Tibial nerve (tissue), 3 donors: ENCODE data around the gene SLC24A3.

Experiments used
- POLR2A ChIP-seq, 2 donors: fragments of 450-650 bp; IDR thresholded peaks; one replicate each; pipeline ENCODE4 v1.6.1; 2017; ENCODE audit warnings: antibody characterized with exemption in 2 of 2, mild to moderate bottlenecking in 2 of 2, moderate library complexity in 2 of 2
- TF ChIP-seq, protein P1 (sequence below), 5 experiments: fragments of 200-600 bp in 3 of 5; fragments of 450-650 bp in 2 of 5; sonication (generic) in 3 of 5; IDR thresholded peaks; one replicate each; pipeline ENCODE4 v1.5.1; 2016 to 2019; ENCODE audit warnings: antibody characterized with exemption in 5 of 5, mild to moderate bottlenecking in 3 of 5, moderate library complexity in 2 of 5

DNA sequence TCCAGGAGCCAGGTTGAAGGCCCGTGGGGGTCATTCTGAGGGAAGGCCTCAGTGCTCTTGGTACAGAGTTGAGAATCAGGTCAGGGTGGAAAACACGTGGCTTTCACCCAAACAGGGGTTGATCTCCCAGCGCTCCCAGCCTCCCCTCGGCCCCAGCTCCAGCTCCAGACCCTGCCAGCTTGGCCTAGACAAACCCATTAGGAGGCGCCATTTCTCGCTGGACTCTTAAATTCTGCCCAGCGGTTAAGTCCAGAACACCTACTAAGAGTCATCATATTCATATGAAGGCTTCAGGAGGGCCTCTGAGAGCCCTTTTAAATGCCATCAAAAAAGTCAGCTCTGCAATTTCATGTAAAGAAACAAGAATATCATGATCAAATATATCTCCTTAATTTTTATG, 387.6 kb downstream of the SLC24A3 start:
- TF ChIP-seq, protein P1, sequence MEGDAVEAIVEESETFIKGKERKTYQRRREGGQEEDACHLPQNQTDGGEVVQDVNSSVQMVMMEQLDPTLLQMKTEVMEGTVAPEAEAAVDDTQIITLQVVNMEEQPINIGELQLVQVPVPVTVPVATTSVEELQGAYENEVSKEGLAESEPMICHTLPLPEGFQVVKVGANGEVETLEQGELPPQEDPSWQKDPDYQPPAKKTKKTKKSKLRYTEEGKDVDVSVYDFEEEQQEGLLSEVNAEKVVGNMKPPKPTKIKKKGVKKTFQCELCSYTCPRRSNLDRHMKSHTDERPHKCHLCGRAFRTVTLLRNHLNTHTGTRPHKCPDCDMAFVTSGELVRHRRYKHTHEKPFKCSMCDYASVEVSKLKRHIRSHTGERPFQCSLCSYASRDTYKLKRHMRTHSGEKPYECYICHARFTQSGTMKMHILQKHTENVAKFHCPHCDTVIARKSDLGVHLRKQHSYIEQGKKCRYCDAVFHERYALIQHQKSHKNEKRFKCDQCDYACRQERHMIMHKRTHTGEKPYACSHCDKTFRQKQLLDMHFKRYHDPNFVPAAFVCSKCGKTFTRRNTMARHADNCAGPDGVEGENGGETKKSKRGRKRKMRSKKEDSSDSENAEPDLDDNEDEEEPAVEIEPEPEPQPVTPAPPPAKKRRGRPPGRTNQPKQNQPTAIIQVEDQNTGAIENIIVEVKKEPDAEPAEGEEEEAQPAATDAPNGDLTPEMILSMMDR (IDR thresholded peaks at IDR 0.05): no peak
- no peak for TF ChIP-seq POLR2A (IDR thresholded peaks at IDR 0.05)
